ENCODE data around the gene PAK1IP1.
"Not testable (repeated sequence)": the region's sequence is repeated elsewhere in the genome, so short reads cannot be mapped to it uniquely, and the experiment has no call there.

The PAK1IP1 gene

GRCh38 chr6:10743515-10743914 lies 48.7 kb downstream of the PAK1IP1 start:
- no peak for DNase-seq (ENCODE audit: low read depth)

- DNase-seq (ENCODE audit: low read depth), result no peak
Measured at GRCh38 chr6:10745116-10745515, 50.3 kb downstream of the PAK1IP1 start.

GRCh38 chr6:10746915-10747250 lies 52.1 kb downstream of the PAK1IP1 start:
- no peak for DNase-seq (ENCODE audit: low read depth)

- peak; percentile 97 for DNase-seq (ENCODE audit: low read depth)
Measured at GRCh38 chr6:10747251-10747972, 52.6 kb downstream of the PAK1IP1 start, which contains the start of gene TMEM14B. Gene TMEM14B, plus strand, starts transcription at chr6:10747805. Its CDS starts 1,441 bp downstream, at chr6:10749246.

GRCh38 chr6:10749734-10750133 lies 55.0 kb downstream of the PAK1IP1 start:
- no peak for DNase-seq (ENCODE audit: low read depth)

- not testable (repeated sequence) for DNase-seq (ENCODE audit: low read depth)
Measured at GRCh38 chr6:10750568-10750967, 55.8 kb downstream of the PAK1IP1 start.

- not testable (repeated sequence) for DNase-seq (ENCODE audit: low read depth)
Measured at GRCh38 chr6:10751757-10752156, 57.0 kb downstream of the PAK1IP1 start.

GRCh38 chr6:10756085-10756484 lies 61.3 kb downstream of the PAK1IP1 start:
- no peak for DNase-seq (ENCODE audit: low read depth)
